ENCODE data around the gene ABHD4. TPM values are rescaled to one million over a fixed set of nuclear protein-coding genes. Genes with fewer than 3 reads are reported as not detected.

Gene ABHD4
- total and polyA plus RNA-seq, 5 donors = 20.3 to 40.9 (median 33.4) TPM

Other genes starting within 250 kb of the ABHD4 start
- 100 to 1,000 TPM; 122 to 168 (median 158) TPM for gene DAD1, start 9.1 kb upstream of the ABHD4 start, total RNA-seq
- 220 TPM for gene DAD1, start 9.1 kb upstream of the ABHD4 start, polyA plus RNA-seq
- gene OR6J1, start 46.1 kb downstream of the ABHD4 start, total RNA-seq = not detected
- not detected for gene OR6J1, start 46.1 kb downstream of the ABHD4 start, polyA plus RNA-seq
- gene OXA1L, start 168.4 kb downstream of the ABHD4 start, total RNA-seq = 100 to 1,000 TPM in 3 of 4 donors, 10 to 100 TPM in 1; 92.6 to 123 (median 114) TPM
- 134 TPM for gene OXA1L, start 168.4 kb downstream of the ABHD4 start, polyA plus RNA-seq
- gene SLC7A7, start 217.1 kb downstream of the ABHD4 start, total RNA-seq = 10 to 100 TPM in 1 of 4 donors, 1 to 10 TPM in 3; 5.7 to 13.6 (median 7.5) TPM
- 3.1 TPM for gene SLC7A7, start 217.1 kb downstream of the ABHD4 start, polyA plus RNA-seq
- gene MRPL52, start 231.6 kb downstream of the ABHD4 start, total RNA-seq = 100 to 1,000 TPM in 1 of 4 donors, 10 to 100 TPM in 3; 86.2 to 115 (median 91.1) TPM
- gene MRPL52, start 231.6 kb downstream of the ABHD4 start, polyA plus RNA-seq = 113 TPM
- gene MMP14, start 238.3 kb downstream of the ABHD4 start, total RNA-seq = 10 to 100 TPM; 45.3 to 64.1 (median 50.0) TPM
- 33.3 TPM for gene MMP14, start 238.3 kb downstream of the ABHD4 start, polyA plus RNA-seq